Measurements from ENCODE around the gene TXNDC5. TPM values are rescaled to one million over a fixed set of nuclear protein-coding genes. Genes with fewer than 3 reads are reported as not detected.

TXNDC5 gene
- total RNA-seq, 2 experiments from 2014 or later, result 312 to 319 TPM

- POLR2A ChIA-PET, result interaction anchor here (0.6 to 1.0 kb wide), 3 partner anchors 12 to 1091 kb away, joined by 3 to 4 read pairs (median 3); no protein-coding TSS in a partner anchor
Measured at GRCh38 chr6:7832904-7833750, 77.5 kb downstream of the TXNDC5 start.

More at GRCh38 chr6:7832904-7833750, 77.5 kb downstream of the TXNDC5 start:
- Histone ChIP-seq H3K36me3 (ENCODE audit: insufficient read depth, low read length) (no peaks in the 10 kb centered on the region), H3K9me2 (ENCODE audit: insufficient read depth, low read length) (no peaks in the 10 kb centered on the region), H3K79me2 (ENCODE audit: insufficient read depth, low read depth, low read length) (no peaks in the 10 kb centered on the region), H3K4me1 (ENCODE audit: insufficient read depth, low read length, poor library complexity, severe bottlenecking) (no peaks in the 10 kb centered on the region), H3K27ac (ENCODE audit: low read depth, low read length, poor library complexity, severe bottlenecking) (no peak overlapping the region), H4K20me1 (ENCODE audit: insufficient read depth, low read length) (no peaks in the 10 kb centered on the region), H3K4me3 (ENCODE audit: low read depth, low read length, poor library complexity, severe bottlenecking) (no peak overlapping the region), H3K4me2 (ENCODE audit: low read length) (no peak overlapping the region), H2AFZ (ENCODE audit: low read length) (no peak overlapping the region), H3K9me3 (ENCODE audit: low read length) (0 out of 2 replicates have a peak, but pooled peaks cover 3% of the 10 kb centered on the region)
- no TSS peak for BruUV-seq (replicated peaks)
- CTCF ChIA-PET (ENCODE audit: unreplicated experiment), result no interaction called here
- no peak for DNase-seq (ENCODE audit: low spot score)
- TF ChIP-seq EZH2phosphoT487 (IDR thresholded peaks at IDR 0.05; ENCODE audit: borderline replicate concordance, low read depth, low read length), result no peak
- no peak for TF ChIP-seq CTCF (conservative IDR thresholded peaks at IDR 0.05; ENCODE audit: low read length)
- intact Hi-C loops (cut with micrococcal nuclease; ENCODE audit: unreplicated experiment), result no loop called here

Other genes with a start within 250 kb of the TXNDC5 start
- gene BMP6, start 184.7 kb downstream of the TXNDC5 start, total RNA-seq (2014; rRNA removed; shearing (Covaris generic)), result 0.10 and 0.38 TPM in 2 replicates
- 0.94 and 1.1 TPM in 2 replicates for gene BMP6, start 184.7 kb downstream of the TXNDC5 start, total RNA-seq (2022)
- gene BLOC1S5, start 153.6 kb upstream of the TXNDC5 start, total RNA-seq (2014; rRNA removed; shearing (Covaris generic)), result 22.6 and 30.0 TPM in 2 replicates
- 25.7 and 30.7 TPM in 2 replicates for gene BLOC1S5, start 153.6 kb upstream of the TXNDC5 start, total RNA-seq (2022)
- gene EEF1E1, start 191.8 kb upstream of the TXNDC5 start, total RNA-seq (2014; rRNA removed; shearing (Covaris generic)), result 54.6 and 70.9 TPM in 2 replicates
- 68.0 and 70.5 TPM in 2 replicates for gene EEF1E1, start 191.8 kb upstream of the TXNDC5 start, total RNA-seq (2022)

Measured in OCI-LY7 (cell line).